SU-DHL-6 (cell line): ENCODE measurements around the gene FNIP2.

Experiments used
- H2AFZ ChIP-seq: fragments of 200-600 bp; sonication (generic); 2 replicates; pipeline ENCODE4 v1.6.1; 2014; ENCODE audit warnings: low read depth, mild to moderate bottlenecking, moderate library complexity, mixed read lengths, antibody characterized with exemption, low read length; ENCODE audit not compliant: severe bottlenecking
- H3F3A ChIP-seq: fragments of 200-600 bp; shearing (Covaris generic); 2 replicates; pipeline ENCODE4 v1.6.0; 2016; ENCODE audit warnings: antibody characterized with exemption, mild to moderate bottlenecking; ENCODE audit not compliant: insufficient read depth
- H3K27ac ChIP-seq: fragments of 200-600 bp; sonication (generic); 2 replicates; pipeline ENCODE4 v1.5.1; 2016; ENCODE audit warnings: low read depth, mild to moderate bottlenecking, low read length, moderate library complexity, mixed read lengths
- H3K27me3 ChIP-seq: fragments of 200-600 bp; sonication (generic), shearing (Covaris generic); 2 replicates; pipeline ENCODE4 v1.6.0; 2014; ENCODE audit warnings: mild to moderate bottlenecking, low read length
- H3K36me3 ChIP-seq: fragments of 200-600 bp; sonication (generic); 2 replicates; pipeline ENCODE4 v1.6.1; 2014; ENCODE audit warnings: mild to moderate bottlenecking, low read length, mixed read lengths
- H3K4me2 ChIP-seq: fragments of 300-600, 200-600 bp; shearing (Covaris generic), sonication (generic); 2 replicates; pipeline ENCODE4 v1.6.0; 2014; ENCODE audit warnings: low read length, low read depth, mild to moderate bottlenecking; ENCODE audit not compliant: poor library complexity, severe bottlenecking
- H3K4me3 ChIP-seq: fragments of 200-600 bp; sonication (generic); 2 replicates; pipeline ENCODE4 v1.5.1; 2014; ENCODE audit warnings: antibody characterized with exemption, low read length, mild to moderate bottlenecking, mixed read lengths; ENCODE audit not compliant: insufficient read depth, poor library complexity, severe bottlenecking
- H3K79me2 ChIP-seq: fragments of 200-600 bp; sonication (generic); 2 replicates; pipeline ENCODE4 v1.6.1; 2014; ENCODE audit warnings: mild to moderate bottlenecking, low read length, moderate library complexity; ENCODE audit not compliant: insufficient read depth
- H3K9ac ChIP-seq: fragments of 200-600 bp; sonication (generic); 2 replicates; pipeline ENCODE4 v1.7.0; 2014; ENCODE audit warnings: mild to moderate bottlenecking, low read length
- H3K9me2 ChIP-seq: fragments of 200-600 bp; sonication (generic); replicated peaks from 2 replicates; pipeline ENCODE4 v1.6.1; 2014; ENCODE audit warnings: low read length; ENCODE audit not compliant: insufficient read depth
- H3K9me3 ChIP-seq: fragments of 200-600 bp; sonication (generic); 2 replicates; pipeline ENCODE4 v1.6.1; 2014; ENCODE audit warnings: low read length, mixed read lengths; ENCODE audit not compliant: insufficient read depth
- H4K20me1 ChIP-seq: fragments of 200-600 bp; sonication (generic); 2 replicates; pipeline ENCODE4 v1.6.1; 2014; ENCODE audit warnings: low read depth, mild to moderate bottlenecking, antibody characterized with exemption, low read length, moderate library complexity, mixed read lengths
- EZH2phosphoT487 ChIP-seq: fragments of 200-600 bp; sonication (generic), shearing (Covaris generic); conservative IDR thresholded peaks from 2 replicates; pipeline ENCODE4 v1.6.1; 2018; ENCODE audit warnings: mild to moderate bottlenecking, antibody characterized with exemption, low read length, moderate library complexity, mixed read lengths
- TF ChIP-seq, protein P1 (sequence below): fragments of 200-600 bp; sonication (generic); IDR thresholded peaks from one replicate; pipeline ENCODE4 v1.5.1; 2017; ENCODE audit warnings: antibody characterized with exemption, mild to moderate bottlenecking, low read length, moderate library complexity; ENCODE audit not compliant: insufficient read depth, poor library complexity, severe bottlenecking

The FNIP2 gene

DNA sequence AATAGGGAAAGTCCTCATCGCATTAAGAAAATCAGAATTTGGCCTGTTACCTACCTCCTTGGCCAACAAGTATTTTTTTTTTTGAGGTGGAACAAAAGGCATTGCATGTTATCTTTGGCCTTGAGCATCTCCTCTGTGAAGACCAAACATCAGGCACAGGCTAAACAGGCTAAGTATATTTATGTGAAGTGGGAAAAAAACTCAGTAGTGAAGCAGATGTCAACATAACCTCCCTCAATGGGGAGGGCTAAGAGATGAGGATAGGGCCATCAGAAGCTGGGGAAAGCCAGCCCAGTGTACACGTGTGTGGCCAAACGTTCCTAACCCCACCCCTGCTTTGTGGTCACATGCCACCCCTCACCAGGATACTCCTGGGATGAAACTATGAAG lies 102.5 kb downstream of the FNIP2 start:
- no peaks in the 10 kb centered on the region for H3K9me3 ChIP-seq
- no peak overlapping the region for H3K4me2 ChIP-seq
- H3K9ac ChIP-seq, result no peak overlapping the region
- no peaks in the 10 kb centered on the region for H3K9me2 ChIP-seq
- H3K79me2 ChIP-seq, result no peaks in the 10 kb centered on the region
- H4K20me1 ChIP-seq, result no peaks in the 10 kb centered on the region
- H3K27me3 ChIP-seq, result no peaks in the 10 kb centered on the region
- TF ChIP-seq, protein P1, sequence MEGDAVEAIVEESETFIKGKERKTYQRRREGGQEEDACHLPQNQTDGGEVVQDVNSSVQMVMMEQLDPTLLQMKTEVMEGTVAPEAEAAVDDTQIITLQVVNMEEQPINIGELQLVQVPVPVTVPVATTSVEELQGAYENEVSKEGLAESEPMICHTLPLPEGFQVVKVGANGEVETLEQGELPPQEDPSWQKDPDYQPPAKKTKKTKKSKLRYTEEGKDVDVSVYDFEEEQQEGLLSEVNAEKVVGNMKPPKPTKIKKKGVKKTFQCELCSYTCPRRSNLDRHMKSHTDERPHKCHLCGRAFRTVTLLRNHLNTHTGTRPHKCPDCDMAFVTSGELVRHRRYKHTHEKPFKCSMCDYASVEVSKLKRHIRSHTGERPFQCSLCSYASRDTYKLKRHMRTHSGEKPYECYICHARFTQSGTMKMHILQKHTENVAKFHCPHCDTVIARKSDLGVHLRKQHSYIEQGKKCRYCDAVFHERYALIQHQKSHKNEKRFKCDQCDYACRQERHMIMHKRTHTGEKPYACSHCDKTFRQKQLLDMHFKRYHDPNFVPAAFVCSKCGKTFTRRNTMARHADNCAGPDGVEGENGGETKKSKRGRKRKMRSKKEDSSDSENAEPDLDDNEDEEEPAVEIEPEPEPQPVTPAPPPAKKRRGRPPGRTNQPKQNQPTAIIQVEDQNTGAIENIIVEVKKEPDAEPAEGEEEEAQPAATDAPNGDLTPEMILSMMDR, result no peak
- no peak for TF ChIP-seq EZH2phosphoT487
- H3F3A ChIP-seq, result no peaks in the 10 kb centered on the region
- H3K27ac ChIP-seq, result no peak overlapping the region
- H3K4me3 ChIP-seq, result no peak overlapping the region
- no peaks in the 10 kb centered on the region for H3K36me3 ChIP-seq
- H2AFZ ChIP-seq, result no peak overlapping the region

- H3K27ac ChIP-seq, result no peak overlapping the region
- no peaks in the 10 kb centered on the region for H3K27me3 ChIP-seq
- no peaks in the 10 kb centered on the region for H3K79me2 ChIP-seq
- no peak overlapping the region for H3K4me3 ChIP-seq
- H3K9ac ChIP-seq, result no peak overlapping the region
- H4K20me1 ChIP-seq, result no peaks in the 10 kb centered on the region
- no peak overlapping the region for H3K4me2 ChIP-seq
- no peaks in the 10 kb centered on the region for H3K9me2 ChIP-seq
- no peaks in the 10 kb centered on the region for H3F3A ChIP-seq
- TF ChIP-seq EZH2phosphoT487, result no peak
- TF ChIP-seq, protein P1, result no peak
- H3K9me3 ChIP-seq, result no peaks in the 10 kb centered on the region
- H3K36me3 ChIP-seq, result no peaks in the 10 kb centered on the region
- H2AFZ ChIP-seq, result no peak overlapping the region
Measured at GRCh38 chr4:158873795-158874401, 105.1 kb downstream of the FNIP2 start.

DNA sequence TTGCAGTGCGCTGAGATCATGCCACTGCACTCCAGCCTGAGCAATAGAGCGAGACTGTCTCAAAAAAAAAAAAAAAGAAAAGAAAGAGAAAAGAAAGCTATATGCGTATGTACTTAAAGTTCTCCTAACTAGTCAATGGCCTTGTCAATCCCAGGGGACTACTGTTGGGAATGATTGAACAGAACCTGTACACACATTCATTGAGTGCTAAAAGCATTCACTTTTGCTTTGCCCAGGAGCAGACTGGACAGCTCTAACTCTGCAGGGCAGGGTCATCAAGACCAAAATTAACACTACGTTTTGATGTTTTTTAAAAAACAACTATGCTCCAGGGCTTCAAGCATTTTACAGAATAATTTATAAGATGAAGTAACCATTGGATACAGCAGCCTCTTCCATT lies 106.2 kb downstream of the FNIP2 start:
- TF ChIP-seq, protein P1, result no peak
- no peak for TF ChIP-seq EZH2phosphoT487
- H3K9me3 ChIP-seq, result no peaks in the 10 kb centered on the region

More for the DNA sequence above, 106.2 kb downstream of the FNIP2 start:
- H2AFZ ChIP-seq, result no peak overlapping the region
- H3F3A ChIP-seq, result no peaks in the 10 kb centered on the region
- no peak overlapping the region for H3K4me3 ChIP-seq
- H3K36me3 ChIP-seq, result no peaks in the 10 kb centered on the region
- H3K9ac ChIP-seq, result no peak overlapping the region
- H3K4me2 ChIP-seq, result no peak overlapping the region
- H3K27ac ChIP-seq, result no peak overlapping the region
- H3K27me3 ChIP-seq, result no peaks in the 10 kb centered on the region
- H3K9me2 ChIP-seq, result no peaks in the 10 kb centered on the region
- no peaks in the 10 kb centered on the region for H4K20me1 ChIP-seq
- H3K79me2 ChIP-seq, result no peaks in the 10 kb centered on the region
